DMS53 treated with DMSO at 0.1 percent for 48 hours (cell line): ENCODE measurements around the gene GPSM1.

Experiments
- DNase-seq: peaks from one replicate; lab custom pipeline; 2025; ENCODE audit not compliant: unreplicated experiment; lab: John Stamatoyannopoulos, UW

Gene GPSM1

DNA sequence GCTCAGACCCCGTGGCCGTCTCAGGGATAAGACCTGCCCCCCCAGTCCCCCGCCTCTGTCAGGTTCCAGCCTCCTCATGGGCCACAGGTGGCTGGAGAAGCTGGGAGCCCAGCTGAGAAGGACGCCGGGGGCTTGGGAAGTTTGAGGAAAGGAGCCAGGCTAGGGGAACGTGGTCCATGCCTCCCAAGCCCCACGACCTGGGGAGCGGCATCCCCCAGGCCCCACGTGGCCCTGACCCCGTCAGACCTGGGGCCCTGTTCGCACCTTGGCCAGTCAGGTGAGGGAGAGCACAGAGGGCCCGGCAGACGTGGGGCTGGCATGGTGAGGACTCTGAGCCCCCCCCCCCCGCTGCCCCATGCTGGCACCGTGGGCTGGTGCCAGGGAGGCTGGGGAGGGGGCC, 3.7 kb downstream of the GPSM1 start:
- DNase-seq: no peak

DNA sequence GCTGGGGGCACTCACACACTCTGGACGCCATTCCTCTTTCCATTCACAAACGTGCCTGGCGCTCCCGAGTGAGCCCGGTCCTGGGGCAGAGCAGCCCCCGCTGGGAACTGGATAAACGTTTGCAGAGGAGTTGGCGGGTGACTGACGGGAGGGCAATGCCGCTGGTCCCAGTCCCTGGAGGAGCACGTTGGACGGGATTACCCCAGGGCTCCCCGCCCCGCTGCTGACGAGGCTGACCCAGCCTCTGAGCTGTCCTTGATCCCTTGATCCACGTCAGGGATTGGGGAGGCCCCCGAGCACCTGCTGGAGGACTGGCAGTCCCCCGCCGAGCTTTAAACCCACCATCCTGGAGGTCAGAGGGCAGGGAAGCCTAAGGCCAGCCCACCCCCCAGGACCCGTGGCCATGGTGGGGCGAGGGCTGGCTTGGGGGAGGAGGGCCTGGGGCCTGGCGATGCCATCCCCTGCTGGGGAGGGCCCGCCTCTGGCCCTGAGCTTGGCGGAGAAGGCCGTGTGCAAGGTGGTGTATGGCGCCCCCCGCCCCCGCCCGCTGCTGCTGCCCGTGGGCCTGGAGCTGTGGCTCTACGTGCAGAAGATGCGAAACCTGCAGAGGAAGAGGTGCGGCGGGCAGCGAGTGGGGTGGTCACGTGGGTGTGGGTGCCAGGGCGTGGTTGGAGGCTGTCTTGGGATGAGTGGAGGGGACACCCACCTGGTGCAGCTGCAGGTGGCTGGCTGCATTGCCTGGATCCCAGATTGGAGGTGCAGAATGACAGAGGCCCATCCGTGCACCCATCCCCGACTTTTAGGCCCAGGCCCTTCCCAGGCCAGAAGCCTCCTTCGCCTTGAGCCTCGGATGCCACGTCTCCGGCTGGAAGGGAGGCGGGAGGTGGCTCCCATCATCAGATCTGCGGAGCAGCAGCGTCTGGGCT, 4.5 kb downstream of the GPSM1 start:
- DNase-seq: no peak

GRCh38 chr9:136332482-136332983, 5.2 kb downstream of the GPSM1 start:
- DNase-seq: no peak

DNA sequence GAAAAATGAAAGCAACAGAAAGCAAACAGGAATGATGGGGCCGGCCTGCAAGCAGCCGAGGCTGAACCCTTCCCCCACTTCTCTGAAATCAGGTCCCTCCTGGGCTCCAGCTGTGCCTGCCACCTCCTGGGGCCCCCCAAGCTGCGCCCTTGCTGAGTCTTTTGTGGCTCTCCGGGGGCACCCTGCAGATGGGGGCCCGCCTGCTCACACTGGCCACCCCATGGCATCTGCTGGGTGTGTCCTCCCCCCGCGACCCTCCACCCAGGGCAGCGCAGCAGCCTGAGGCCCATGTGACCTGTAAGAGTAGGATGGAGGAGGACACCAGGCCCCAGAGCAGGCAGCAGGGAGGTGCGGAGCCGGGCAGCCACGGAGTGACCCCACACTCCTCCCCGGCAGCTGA, 5.7 kb downstream of the GPSM1 start:
- DNase-seq: no peak

- DNase-seq: no peak
Measured at GRCh38 chr9:136333486-136333885, 6.1 kb downstream of the GPSM1 start.

DNA sequence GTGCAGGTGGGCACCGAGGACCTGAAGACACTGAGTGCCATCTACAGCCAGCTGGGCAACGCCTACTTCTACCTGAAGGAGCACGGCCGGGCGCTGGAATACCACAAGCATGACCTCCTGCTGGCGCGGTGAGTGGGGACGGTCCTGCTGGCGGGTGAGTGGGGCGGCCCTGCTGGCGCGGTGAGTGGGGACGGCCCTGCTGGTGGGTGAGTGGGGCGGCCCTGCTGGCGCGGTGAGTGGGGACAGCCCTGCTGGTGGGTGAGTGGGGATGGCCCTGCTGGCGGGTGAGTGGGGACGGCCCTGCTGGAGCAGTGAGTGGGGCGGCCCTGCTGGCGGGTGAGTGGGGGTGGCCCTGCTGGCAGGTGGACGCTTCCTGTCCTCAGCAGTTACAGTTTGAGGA, 7.2 kb downstream of the GPSM1 start:
- no peak for DNase-seq

GRCh38 chr9:136335296-136336155, 8.2 kb downstream of the GPSM1 start:
- DNase-seq: no peak

GRCh38 chr9:136336156-136336870, 9.0 kb downstream of the GPSM1 start:
- no peak for DNase-seq

DNA sequence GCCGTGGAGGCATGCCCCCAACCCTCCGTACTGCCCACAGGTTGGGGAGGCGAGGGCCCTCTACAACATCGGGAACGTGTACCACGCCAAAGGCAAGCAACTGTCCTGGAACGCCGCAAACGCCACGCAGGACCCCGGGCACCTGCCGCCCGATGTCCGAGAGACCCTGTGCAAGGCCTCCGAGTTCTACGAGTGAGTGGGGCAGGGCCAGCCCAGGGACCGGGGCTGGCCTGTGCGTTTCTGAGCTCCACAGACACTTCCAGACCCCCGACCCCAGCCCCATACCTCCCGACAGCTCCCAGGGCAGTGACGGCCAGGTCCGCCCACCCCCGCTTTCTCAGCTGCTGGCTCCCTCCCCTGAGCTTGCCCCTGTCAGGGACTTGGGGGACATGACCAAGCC, 9.5 kb downstream of the GPSM1 start:
- no peak for DNase-seq

GRCh38 chr9:136337416-136338395, 10.4 kb downstream of the GPSM1 start:
- DNase-seq: no peak

GRCh38 chr9:136338511-136338910, 11.2 kb downstream of the GPSM1 start:
- DNase-seq: no peak

DNA sequence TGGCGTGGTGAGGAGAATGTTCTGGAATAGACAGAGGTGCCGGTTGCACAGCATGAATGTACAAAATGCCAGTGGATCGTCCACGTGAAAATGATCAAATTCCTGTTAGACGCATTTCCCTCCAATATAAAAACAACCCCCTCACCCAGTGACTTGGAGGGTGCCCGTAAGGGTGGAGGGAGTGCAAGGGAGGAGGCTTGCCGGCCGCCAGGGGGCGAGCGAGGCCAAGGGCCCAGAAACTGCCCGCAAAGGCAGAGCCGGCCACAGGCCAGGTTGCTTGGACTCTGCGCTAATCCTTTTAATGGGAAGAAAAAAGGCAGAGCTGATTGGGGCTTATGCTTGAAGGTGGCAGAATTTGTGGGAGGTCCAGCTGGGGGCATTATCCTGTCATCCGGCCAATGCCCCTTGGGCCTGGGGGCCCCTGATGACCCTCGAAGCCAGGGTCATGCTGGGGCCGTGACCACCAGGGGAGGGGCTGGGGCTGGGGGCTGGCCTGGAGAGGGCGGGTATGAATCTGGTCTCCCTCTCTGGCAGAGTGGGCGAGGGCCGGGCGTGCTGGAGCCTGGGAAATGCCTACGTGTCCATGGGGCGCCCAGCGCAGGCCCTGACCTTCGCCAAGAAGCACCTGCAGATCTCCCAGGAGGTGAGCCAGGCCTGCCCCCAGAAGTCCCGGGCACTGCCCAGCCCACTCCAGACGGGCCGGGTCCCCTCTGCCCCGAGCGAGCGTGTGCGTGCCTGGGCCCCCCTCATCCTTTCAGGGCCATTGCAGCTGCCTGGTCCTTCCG, 12.0 kb downstream of the GPSM1 start:
- DNase-seq: peak; percentile 68

DNA sequence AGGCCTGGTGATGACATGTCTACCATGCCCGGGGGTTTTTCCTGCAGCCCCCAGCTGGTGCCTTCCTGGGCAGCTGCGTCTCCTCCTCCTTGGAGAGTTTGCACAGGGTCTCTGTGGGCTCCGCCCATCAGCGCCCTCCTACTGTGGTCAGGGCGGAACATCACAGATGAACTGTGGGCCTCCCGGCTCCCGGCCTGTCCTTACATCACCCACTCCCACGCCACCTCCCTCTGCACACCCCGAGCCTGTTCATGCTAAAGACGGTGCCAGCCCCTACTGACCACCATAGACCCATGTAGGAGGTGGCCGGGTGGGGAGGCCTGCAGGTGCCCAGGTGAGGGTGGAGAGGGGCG, 12.6 kb downstream of the GPSM1 start:
- DNase-seq: no peak

GRCh38 chr9:136340356-136341041, 13.2 kb downstream of the GPSM1 start:
- DNase-seq: no peak

DNA sequence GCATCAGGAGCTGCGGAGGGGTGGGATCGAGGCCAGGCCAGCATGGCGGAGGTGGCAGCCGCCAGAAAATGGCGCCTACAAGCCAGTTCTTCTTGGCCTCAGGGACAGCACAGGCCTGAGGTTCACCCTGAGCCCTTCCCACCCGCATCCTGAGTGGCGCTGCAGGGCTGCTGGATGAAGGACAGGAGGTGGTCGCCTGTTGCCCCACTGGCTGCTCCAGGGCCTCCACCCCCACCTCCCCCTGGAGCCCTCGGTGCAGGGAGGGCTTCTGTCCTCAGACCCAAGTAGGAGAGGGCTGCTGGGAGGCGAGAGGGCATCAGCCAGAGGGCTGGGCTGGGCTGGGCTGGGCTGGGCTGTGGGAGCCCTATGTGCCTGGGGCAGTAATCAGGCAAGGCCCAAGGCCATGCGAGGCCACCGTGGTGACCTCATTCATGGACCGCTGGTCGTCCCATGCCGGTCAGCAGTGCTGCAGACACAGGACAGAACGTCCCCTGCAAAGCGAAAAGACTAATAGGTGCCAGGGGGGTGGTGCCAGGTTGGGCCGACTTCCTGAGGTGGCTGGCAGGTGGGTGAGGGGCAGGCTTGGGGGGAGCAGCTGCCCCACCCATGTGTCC, 13.8 kb downstream of the GPSM1 start:
- DNase-seq: no peak

- DNase-seq: no peak
Measured at GRCh38 chr9:136341769-136342168, 14.4 kb downstream of the GPSM1 start.

- DNase-seq: no peak
Measured at GRCh38 chr9:136342181-136343120, 15.1 kb downstream of the GPSM1 start.
